ENCODE results near the gene INSIG1. TPM values are rescaled to one million over a fixed set of nuclear protein-coding genes. Genes with fewer than 3 reads are reported as not detected.

The INSIG1 gene
- total RNA-seq, 1 donor from 2014 or later, result 15.2 TPM

- intact Hi-C loops (cut with DNase I), result loop anchor here (1.0 to 5.0 kb wide), 3 partner anchors 40 to 295 kb away; partner anchors contain the start of gene PAXIP1
- peak; percentile 83 for DNase-seq (ENCODE audit: low spot score)
Measured at GRCh38 chr7:155296788-155297516, 726 bp upstream of the INSIG1 start.

- no peak for DNase-seq (ENCODE audit: low spot score)
- intact Hi-C loops (cut with DNase I), result loop anchor here (5.0 kb wide), 2 partner anchors 91 to 296 kb away; partner anchors contain the start of gene PAXIP1
Measured at GRCh38 chr7:155298288-155298833, 683 bp downstream of the INSIG1 start.

GRCh38 chr7:155298834-155299534, 1.3 kb downstream of the INSIG1 start:
- DNase-seq (ENCODE audit: low spot score), result peak; percentile 98
- intact Hi-C loops (cut with DNase I), result loop anchor here (5.0 kb wide), 2 partner anchors 92 to 297 kb away; partner anchors contain the start of gene PAXIP1

GRCh38 chr7:155299535-155300202, 2.0 kb downstream of the INSIG1 start:
- no peak for DNase-seq (ENCODE audit: low spot score)
- intact Hi-C loops (cut with DNase I), result loop anchor here (5.0 kb wide), 2 partner anchors 92 to 297 kb away; partner anchors contain the start of gene PAXIP1

- intact Hi-C loops (cut with DNase I), result no loop called here
Measured at GRCh38 chr7:155300641-155301452, 3.2 kb downstream of the INSIG1 start.

GRCh38 chr7:155303039-155303593, 5.4 kb downstream of the INSIG1 start:
- DNase-seq (ENCODE audit: low spot score), result no peak

More at GRCh38 chr7:155300641-155301452, 3.2 kb downstream of the INSIG1 start:
- no peak for DNase-seq (ENCODE audit: low spot score)

GRCh38 chr7:155303897-155304296, 6.2 kb downstream of the INSIG1 start:
- no peak for DNase-seq (ENCODE audit: low spot score)
- intact Hi-C loops (cut with DNase I), result no loop called here

More at GRCh38 chr7:155303039-155303593, 5.4 kb downstream of the INSIG1 start:
- intact Hi-C loops (cut with DNase I), result no loop called here

GRCh38 chr7:155305231-155305904, 7.7 kb downstream of the INSIG1 start:
- intact Hi-C loops (cut with DNase I), result no loop called here
- DNase-seq (ENCODE audit: low spot score), result no peak

GRCh38 chr7:155306673-155307470, 9.2 kb downstream of the INSIG1 start:
- DNase-seq (ENCODE audit: low spot score), result no peak
- intact Hi-C loops (cut with DNase I), result no loop called here

- intact Hi-C loops (cut with DNase I), result no loop called here
- no peak for DNase-seq (ENCODE audit: low spot score)
Measured at GRCh38 chr7:155308330-155309020, 10.8 kb downstream of the INSIG1 start.

- intact Hi-C loops (cut with DNase I), result no loop called here
- DNase-seq (ENCODE audit: low spot score), result no peak
Measured at GRCh38 chr7:155309021-155309338, 11.3 kb downstream of the INSIG1 start.

- DNase-seq (ENCODE audit: low spot score), result no peak
- intact Hi-C loops (cut with DNase I), result no loop called here
Measured at GRCh38 chr7:155310425-155311114, 12.9 kb downstream of the INSIG1 start.

- intact Hi-C loops (cut with DNase I), result no loop called here
- DNase-seq (ENCODE audit: low spot score), result no peak
Measured at GRCh38 chr7:155311826-155312537, 14.3 kb downstream of the INSIG1 start.

GRCh38 chr7:155312633-155313032, 15.0 kb downstream of the INSIG1 start:
- intact Hi-C loops (cut with DNase I), result no loop called here
- no peak for DNase-seq (ENCODE audit: low spot score)

GRCh38 chr7:155313096-155313495, 15.4 kb downstream of the INSIG1 start:
- DNase-seq (ENCODE audit: low spot score), result no peak
- intact Hi-C loops (cut with DNase I), result no loop called here

- intact Hi-C loops (cut with DNase I), result no loop called here
- no peak for DNase-seq (ENCODE audit: low spot score)
Measured at GRCh38 chr7:155315977-155316376, 18.3 kb downstream of the INSIG1 start.
